GM19328 (cell line): ENCODE data around the gene PAX9.
"Not testable (repeated sequence)": the region's sequence is repeated elsewhere in the genome, so short reads cannot be mapped to it uniquely, and the experiment has no call there.

Experiments used
- ATAC-seq: cut with Tn5 transposase; IDR thresholded peaks from one replicate; pipeline ENCODE4 v1.9.1; 2021; ENCODE audit warnings: mild to moderate bottlenecking, moderate library complexity; ENCODE audit not compliant: unreplicated experiment

The PAX9 gene

GRCh38 chr14:36672095-36672494 lies 10.4 kb downstream of the PAX9 start:
- no peak for ATAC-seq

GRCh38 chr14:36674659-36675058 lies 13.0 kb downstream of the PAX9 start:
- ATAC-seq, result no peak

- ATAC-seq, result no peak
Measured at GRCh38 chr14:36675581-36675980, 13.9 kb downstream of the PAX9 start.

- ATAC-seq, result no peak
Measured at GRCh38 chr14:36676236-36676635, 14.6 kb downstream of the PAX9 start.

- ATAC-seq, result no peak
Measured at GRCh38 chr14:36682338-36682737, 20.7 kb downstream of the PAX9 start.

- no peak for ATAC-seq
Measured at GRCh38 chr14:36683083-36683724, 21.5 kb downstream of the PAX9 start.

- no peak for ATAC-seq
Measured at GRCh38 chr14:36684946-36685345, 23.3 kb downstream of the PAX9 start.

- ATAC-seq, result no peak
Measured at GRCh38 chr14:36690311-36691040, 28.8 kb downstream of the PAX9 start.

- ATAC-seq, result not testable (repeated sequence)
Measured at GRCh38 chr14:36699420-36699819, 37.8 kb downstream of the PAX9 start.

GRCh38 chr14:36700651-36701050 lies 39.0 kb downstream of the PAX9 start:
- no peak for ATAC-seq

- ATAC-seq, result no peak
Measured at GRCh38 chr14:36701132-36701531, 39.5 kb downstream of the PAX9 start.

GRCh38 chr14:36702474-36702873 lies 40.8 kb downstream of the PAX9 start:
- ATAC-seq, result no peak

- ATAC-seq, result no peak
Measured at GRCh38 chr14:36707570-36707969, 45.9 kb downstream of the PAX9 start.

GRCh38 chr14:36713960-36714703 lies 52.5 kb downstream of the PAX9 start:
- ATAC-seq, result no peak

- ATAC-seq, result no peak
Measured at GRCh38 chr14:36716614-36717184, 55.0 kb downstream of the PAX9 start.

GRCh38 chr14:36717363-36717762 lies 55.7 kb downstream of the PAX9 start:
- ATAC-seq, result no peak

GRCh38 chr14:36718216-36718615 lies 56.6 kb downstream of the PAX9 start:
- no peak for ATAC-seq

GRCh38 chr14:36719823-36720222 lies 58.2 kb downstream of the PAX9 start:
- no peak for ATAC-seq

- no peak for ATAC-seq
Measured at GRCh38 chr14:36720657-36721056, 59.0 kb downstream of the PAX9 start.

GRCh38 chr14:36721877-36722276 lies 60.2 kb downstream of the PAX9 start:
- ATAC-seq, result no peak

GRCh38 chr14:36723530-36723929 lies 61.9 kb downstream of the PAX9 start:
- no peak for ATAC-seq

GRCh38 chr14:36724162-36724561 lies 62.5 kb downstream of the PAX9 start:
- ATAC-seq, result no peak
